K562 (cell line): Measurements from ENCODE around the gene UNC13C. TPM values are rescaled to one million over a fixed set of nuclear protein-coding genes. Genes with fewer than 3 reads are reported as not detected.

Source experiments
- ATAC-seq: fragments of 200-7000 bp; cut with Tn5 transposase; 3 replicates; pipeline ENCODE4 v1.9.1; 2020; ENCODE audit warnings: moderate library complexity
- BruUV-seq: library from RNA; stranded (reverse); fragments of 400-500 nt; replicated peaks from 2 replicates; lab custom pipeline; 2021; lab: Mats Ljungman, UMichigan
- CTCF ChIA-PET: fragments of 300-600 bp; formaldehyde crosslinking; extraction: SDS; loops from one replicate; lab custom pipeline; 2021; ENCODE audit warnings: low intra/inter-chr PET ratio; lab: Yijun Ruan, JAX
- POLR2A ChIA-PET: fragments of 300-600, 350-650 bp; sonication (Branson Sonifier 250); formaldehyde crosslinking; extraction: SDS; loops from one replicate; lab custom pipeline; 2021; ENCODE audit warnings: antibody characterized with exemption, inconsistent platforms; lab: Yijun Ruan, JAX
- DNase-seq, 4 experiments: peaks; one replicate each; pipeline versions ENCODE4 v3.0.0 to v3.0.0-alpha.2; 2011 to 2018; ENCODE audit warnings: low spot score in 3 of 4, mixed read lengths in 3 of 4; ENCODE audit errors: extremely low read depth in 1 of 4
- FAIRE-seq: peaks from 2 replicates; lab custom pipeline; 2011; peaks lifted over from hg19 to GRCh38; lab: Jason Lieb, UNC
- H2AFZ ChIP-seq: 2 replicates; pipeline ENCODE4 v1.6.0; 2011; ENCODE audit warnings: low read depth, low read length, control low read depth, inconsistent platforms
- H3K27ac ChIP-seq: fragments of 200-600 bp; 3 replicates; pipeline ENCODE4 v1.8.0; 2011; ENCODE audit warnings: low read depth, mild to moderate bottlenecking, control low read depth, inconsistent platforms, low read length, moderate library complexity, mixed read lengths; ENCODE audit errors: extremely low read depth
- H3K27me3 ChIP-seq, 2 experiments: fragments of 300-600 bp in 1 of 2; 2 replicates in 1 of 2; 3 replicates in 1 of 2; pipeline versions ENCODE4 v1.6.0 to v1.8.0; 2011; ENCODE audit warnings: inconsistent platforms in 2 of 2, low read length in 2 of 2, mild to moderate bottlenecking in 1 of 2, mixed read lengths in 1 of 2, moderate library complexity in 1 of 2; ENCODE audit not compliant: control insufficient read depth in 2 of 2, insufficient read depth in 2 of 2
- H3K36me3 ChIP-seq: fragments of 300-600 bp; 3 replicates; pipeline ENCODE4 v1.8.0; 2011; ENCODE audit warnings: mild to moderate bottlenecking, low read length, inconsistent platforms; ENCODE audit not compliant: control insufficient read depth, insufficient read depth
- H3K4me1 ChIP-seq, 2 experiments: fragments of 200-600 bp in 1 of 2; replicated peaks in 1 of 2; 2 replicates in 1 of 2; 3 replicates in 1 of 2; pipeline versions ENCODE4 v1.5.1 to v1.8.0; 2011; ENCODE audit warnings: inconsistent platforms in 2 of 2, low read length in 2 of 2, mild to moderate bottlenecking in 1 of 2, mixed read lengths in 1 of 2, moderate library complexity in 1 of 2; ENCODE audit not compliant: control insufficient read depth in 2 of 2, insufficient read depth in 2 of 2
- H3K4me2 ChIP-seq: 2 replicates; pipeline ENCODE4 v1.6.1; 2011; ENCODE audit warnings: low read length, control low read depth, inconsistent platforms, mixed read lengths; ENCODE audit not compliant: insufficient read depth
- H3K4me3 ChIP-seq: fragments of 200-600 bp; sonication (generic), shearing (Covaris generic); 2 replicates; pipeline ENCODE4 v1.5.1; 2016; ENCODE audit warnings: control low read depth, inconsistent platforms
- H3K79me2 ChIP-seq: fragments of 200-600 bp; 3 replicates; pipeline ENCODE4 v1.8.0; 2011; ENCODE audit warnings: low read length, inconsistent platforms; ENCODE audit not compliant: control insufficient read depth, insufficient read depth
- H3K9ac ChIP-seq, 2 experiments: 2 replicates each; pipeline versions ENCODE4 v1.6.0 to v1.6.1; 2011; ENCODE audit warnings: low read depth in 2 of 2, low read length in 2 of 2, control low read depth in 1 of 2, inconsistent platforms in 1 of 2, mild to moderate bottlenecking in 1 of 2, mixed read lengths in 1 of 2; ENCODE audit not compliant: insufficient read depth in 1 of 2
- H3K9me1 ChIP-seq: one replicate; pipeline ENCODE4 v1.6.0; 2011; ENCODE audit warnings: inconsistent platforms, mild to moderate bottlenecking, low read length, moderate library complexity; ENCODE audit not compliant: control insufficient read depth, insufficient read depth
- H3K9me3 ChIP-seq: replicated peaks from 2 replicates; pipeline ENCODE4 v1.5.1; 2011; ENCODE audit warnings: low read depth, low read length, inconsistent platforms; ENCODE audit not compliant: control insufficient read depth, insufficient read depth
- H4K20me1 ChIP-seq: replicated peaks from 2 replicates; pipeline ENCODE4 v1.6.1; 2011; ENCODE audit warnings: low read length, inconsistent platforms, mixed read lengths; ENCODE audit not compliant: control insufficient read depth, insufficient read depth
- CTBP1 ChIP-seq: fragments of 450-650 bp; IDR thresholded peaks from 2 replicates; pipeline ENCODE4 v1.6.1; 2016; ENCODE audit warnings: borderline replicate concordance
- GABPB2 ChIP-seq: fragments of 250-450 bp; sonication (Bioruptor Pico); conservative IDR thresholded peaks from 2 replicates; pipeline ENCODE4 v1.5.1; 2021; ENCODE audit warnings: mild to moderate bottlenecking
- SMC3 ChIP-seq: conservative IDR thresholded peaks from 2 replicates; pipeline ENCODE4 v1.6.1; 2011; ENCODE audit warnings: low read depth, low read length, improper control_type of control experiment; ENCODE audit not compliant: insufficient read depth
- SRSF9 ChIP-seq: fragments of 200-400 bp; formaldehyde crosslinking; IDR thresholded peaks from 2 replicates; pipeline ENCODE4 v1.6.1; 2017; ENCODE audit warnings: low read depth, low read length, borderline replicate concordance
- ZBTB7A ChIP-seq: IDR thresholded peaks from 2 replicates; pipeline ENCODE4 v1.6.1; 2011; ENCODE audit warnings: low read depth, mild to moderate bottlenecking, low read length, moderate library complexity, borderline replicate concordance; ENCODE audit not compliant: control insufficient read depth
- ZNF174 ChIP-seq: fragments of 250-450 bp; sonication (Bioruptor Pico); IDR thresholded peaks from 2 replicates; pipeline ENCODE4 v1.4.0; 2020; ENCODE audit warnings: mild to moderate bottlenecking
- ZNF263 ChIP-seq: sonication (generic); formaldehyde crosslinking; IDR thresholded peaks from 2 replicates; pipeline ENCODE4 v1.8.0; 2022; ENCODE audit warnings: mild to moderate bottlenecking, missing genetic modification reagents, borderline replicate concordance
- ZNF436 ChIP-seq: fragments of 250-450, 450-650 bp; sonication (Bioruptor Pico); formaldehyde crosslinking; IDR thresholded peaks from 2 replicates; pipeline ENCODE4 v1.7.0; 2020; ENCODE audit warnings: mild to moderate bottlenecking
- WGBS: fragments of 100-300 bp; shearing (Covaris generic); methylation state at CpG from one replicate; pipeline ENCODE4 v1.1.6; 2016; ENCODE audit warnings: low coverage, mixed read lengths; ENCODE audit not compliant: insufficient coverage; ENCODE audit errors: missing lambda C conversion rate; 5-methylcytosine and 5-hydroxymethylcytosine counted together
- in situ Hi-C: fragments of 300-500 bp; cut with MboI; formaldehyde crosslinking; loops from 4 replicates; pipeline ENCODE4 v1.15.0; 2018; ENCODE audit warnings: inconsistent platforms, mixed read lengths
- intact Hi-C: fragments of 100-400 bp; cut with micrococcal nuclease; formaldehyde crosslinking; loops from 2 replicates; pipeline ENCODE4 v1.14.2; 2022
- polyA plus RNA-seq, 8 experiments: library from polyadenylated mRNA; depleted of rRNA in 4 of 8; stranded (reverse) in 5 of 8; unstranded in 3 of 8; fragments of >200 nt; fragmentation: Nextera tagmentation in 2 of 8; fragmentation: Illumina TruSeq in 1 of 8; extraction: Ambion mirVana in 2 of 8; extraction: Trizol in 1 of 8; gene quantifications; 2 replicates each; pipeline versions ENCODE4 v1.2.1 to v1.2.3, GENCODE V29; 2011 to 2014; ENCODE audit warnings: inconsistent platforms in 1 of 8, missing spikeins in 1 of 8
- total RNA-seq, 7 experiments: library from RNA; depleted of rRNA in 6 of 7; stranded (reverse); fragments of >200 nt in 6 of 7; fragmentation: Illumina TruSeq in 2 of 7; extraction: Trizol in 2 of 7; gene quantifications; 2 replicates each; pipeline versions ENCODE4 v1.2.1 to v1.2.3, GENCODE V29; 2011 to 2021; ENCODE audit warnings: low replicate concordance in 1 of 7
- TF ChIP-seq, protein P1 (sequence below): sonication (generic); formaldehyde crosslinking; IDR thresholded peaks from 2 replicates; pipeline ENCODE4 v1.9.0; 2022; ENCODE audit warnings: mild to moderate bottlenecking, missing genetic modification reagents
- TF ChIP-seq, protein P2 (sequence below), 2 experiments: fragments of 450-650 bp in 1 of 2; sonication (generic) in 1 of 2; formaldehyde crosslinking in 1 of 2; IDR thresholded peaks in 1 of 2; conservative IDR thresholded peaks in 1 of 2; 2 replicates each; pipeline versions ENCODE4 v1.6.1 to v1.8.1; 2016 to 2023; ENCODE audit warnings: mild to moderate bottlenecking in 2 of 2, moderate library complexity in 2 of 2, inconsistent platforms in 1 of 2, missing genetic modification reagents in 1 of 2
- TF ChIP-seq, protein P3 (sequence below): fragments of 250-450 bp; sonication (Bioruptor Pico); IDR thresholded peaks from 2 replicates; pipeline ENCODE4 v1.6.1; 2021; ENCODE audit warnings: mild to moderate bottlenecking

UNC13C gene
- total and polyA plus RNA-seq, 9 of the 15 experiments (the other 6 are each of a cell fraction or from before 2014, with no cell fraction given): not detected

DNA sequence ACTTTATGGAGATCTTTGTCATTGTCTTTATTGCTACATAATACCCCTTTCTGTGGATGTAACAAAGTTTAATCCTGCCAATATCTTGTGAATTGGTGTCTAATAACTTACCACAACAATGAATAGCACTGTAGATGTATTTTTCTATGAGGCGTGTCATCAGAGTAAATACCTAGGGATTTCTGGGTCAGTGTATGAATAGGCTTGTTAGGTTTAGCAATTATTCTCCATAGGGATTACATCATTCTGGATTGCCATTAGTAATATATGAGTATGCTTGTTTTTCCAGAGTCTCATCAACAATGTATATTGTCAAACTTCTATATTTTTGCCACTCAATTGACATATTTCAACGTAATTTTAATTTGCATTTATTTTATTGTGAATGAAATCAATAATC is 67.9 kb downstream of the UNC13C start:
- DNase-seq: no peak
- no TSS peak for BruUV-seq
- Histone ChIP-seq H3K36me3 (no peaks in the 10 kb centered on the region), H3K9me1 (no peaks in the 10 kb centered on the region), H3K4me3 (no peak overlapping the region), H3K79me2 (no peaks in the 10 kb centered on the region), H3K27ac (no peak overlapping the region)
- no peak for ATAC-seq
- intact Hi-C loops: no loop called here
- TF ChIP-seq ZNF174 (no peak), CTBP1 (no peak), SRSF9 (no peak), GABPB2 (CRISPR knock-in tag) (no peak), ZNF263 (CRISPR knock-in tag) (no peak), SMC3 (no peak), ZBTB7A (no peak), ZNF436 (CRISPR knock-in tag) (no peak)
- TF ChIP-seq, protein P1, sequence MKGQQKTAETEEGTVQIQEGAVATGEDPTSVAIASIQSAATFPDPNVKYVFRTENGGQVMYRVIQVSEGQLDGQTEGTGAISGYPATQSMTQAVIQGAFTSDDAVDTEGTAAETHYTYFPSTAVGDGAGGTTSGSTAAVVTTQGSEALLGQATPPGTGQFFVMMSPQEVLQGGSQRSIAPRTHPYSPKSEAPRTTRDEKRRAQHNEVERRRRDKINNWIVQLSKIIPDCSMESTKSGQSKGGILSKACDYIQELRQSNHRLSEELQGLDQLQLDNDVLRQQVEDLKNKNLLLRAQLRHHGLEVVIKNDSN (CRISPR knock-in tag): no peak
- TF ChIP-seq, protein P2, sequence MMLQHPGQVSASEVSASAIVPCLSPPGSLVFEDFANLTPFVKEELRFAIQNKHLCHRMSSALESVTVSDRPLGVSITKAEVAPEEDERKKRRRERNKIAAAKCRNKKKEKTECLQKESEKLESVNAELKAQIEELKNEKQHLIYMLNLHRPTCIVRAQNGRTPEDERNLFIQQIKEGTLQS (IDR thresholded peaks at IDR 0.05): no peak
- TF ChIP-seq, protein P2 (CRISPR knock-in tag; conservative IDR thresholded peaks at IDR 0.05): no peak
- TF ChIP-seq, protein P3, sequence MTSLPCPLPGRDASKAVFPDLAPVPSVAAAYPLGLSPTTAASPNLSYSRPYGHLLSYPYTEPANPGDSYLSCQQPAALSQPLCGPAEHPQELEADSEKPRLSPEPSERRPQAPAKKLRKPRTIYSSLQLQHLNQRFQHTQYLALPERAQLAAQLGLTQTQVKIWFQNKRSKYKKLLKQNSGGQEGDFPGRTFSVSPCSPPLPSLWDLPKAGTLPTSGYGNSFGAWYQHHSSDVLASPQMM (CRISPR knock-in tag): no peak
- TF ChIP-seq, all 486 proteins: peak for 0
- no peak for FAIRE-seq
- Histone ChIP-seq H3K9ac (no peak overlapping the region), H2AFZ (no peak overlapping the region), H3K9me3 (no peaks in the 10 kb centered on the region; the same call in 1 of the 2 replicates), H3K4me1 (no peaks in the 10 kb centered on the region), H3K4me2 (no peak overlapping the region), H4K20me1 (no peaks in the 10 kb centered on the region), H3K27me3 (no peaks in the 10 kb centered on the region)
- in situ Hi-C loops: no loop called here
- POLR2A ChIA-PET: no interaction called here
- CTCF ChIA-PET: no interaction called here
- WGBS: 9% methylated on average over 2 of the region's 2 CpGs
